GM19023 (cell line): ENCODE measurements around the gene HIC1.

Experiments
- ATAC-seq: cut with Tn5 transposase; IDR thresholded peaks from one replicate; pipeline ENCODE4 v1.9.1; 2021; ENCODE audit warnings: mild to moderate bottlenecking, moderate library complexity; ENCODE audit not compliant: unreplicated experiment

Gene HIC1

GRCh38 chr17:2044263-2044894 lies 10.5 kb upstream of the HIC1 start:
- no peak for ATAC-seq

DNA sequence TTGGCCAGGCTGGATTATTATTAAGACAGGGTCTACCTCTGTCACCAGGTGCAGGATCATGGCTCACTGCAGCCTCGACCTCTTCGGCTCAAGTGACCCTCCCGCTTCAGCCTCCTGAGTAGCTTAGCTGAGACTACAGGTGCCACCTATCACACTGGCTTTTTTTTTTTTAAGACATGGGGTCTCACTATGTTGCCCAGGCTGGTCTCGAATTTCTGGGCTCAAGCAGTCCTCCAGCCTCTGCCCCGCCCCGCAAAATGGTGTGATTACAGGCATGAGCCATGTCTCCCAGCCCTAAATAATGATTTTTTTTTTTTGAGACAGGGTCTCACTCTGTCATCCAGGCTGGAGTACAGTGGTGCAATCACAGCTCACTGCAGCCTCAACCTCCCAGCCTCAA lies 7.3 kb upstream of the HIC1 start:
- ATAC-seq = no peak

GRCh38 chr17:2048805-2049204 lies 6.1 kb upstream of the HIC1 start:
- ATAC-seq = no peak

DNA sequence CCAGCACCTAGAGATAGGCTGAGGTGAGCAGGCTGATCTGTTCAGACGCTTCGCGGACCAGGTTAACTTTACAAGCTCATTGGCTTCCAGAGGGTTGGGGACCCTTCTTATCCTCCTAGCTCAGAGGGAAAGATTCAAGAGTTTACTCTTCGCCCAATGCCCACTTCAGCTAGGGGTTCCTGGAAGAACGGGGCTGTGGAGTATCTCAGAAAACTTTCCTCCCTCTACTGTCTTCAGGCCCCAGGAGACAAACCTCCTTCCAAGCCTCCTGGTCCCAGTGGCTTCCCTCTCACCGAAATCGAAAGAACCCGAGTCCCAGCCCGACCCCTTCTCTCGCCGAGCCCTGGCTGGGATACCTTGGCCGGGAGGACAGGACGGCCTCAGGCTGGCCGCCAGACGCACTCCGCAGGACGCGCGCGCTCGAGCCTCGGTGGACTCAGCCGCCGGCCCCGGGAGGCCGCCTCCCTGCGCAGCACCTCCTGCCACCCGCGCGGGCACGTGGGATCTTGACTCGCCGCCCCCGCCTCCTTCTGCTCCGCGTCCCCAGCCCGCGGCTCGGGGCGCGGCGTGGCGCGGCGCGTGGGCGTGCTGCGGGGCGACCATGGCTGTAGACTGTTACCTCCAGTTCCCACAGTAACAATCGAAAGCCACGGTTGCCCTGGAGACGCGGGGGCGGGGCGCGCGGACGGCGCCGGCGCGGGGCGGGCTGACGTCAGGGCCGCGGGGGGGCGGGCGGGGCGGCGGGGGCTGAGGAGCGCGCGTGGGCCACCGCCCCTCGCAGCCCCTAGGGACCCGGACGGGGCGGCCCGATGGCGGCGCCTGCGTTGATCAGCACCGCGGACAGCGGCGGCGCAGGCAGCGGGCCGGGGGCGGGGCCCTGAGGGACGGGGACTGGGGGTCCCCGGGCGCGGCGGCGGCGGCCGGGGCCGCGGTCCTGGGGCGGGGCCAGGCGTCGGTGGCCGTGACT lies 5.3 kb upstream of the HIC1 start:
- peak; percentile 50 for ATAC-seq

DNA sequence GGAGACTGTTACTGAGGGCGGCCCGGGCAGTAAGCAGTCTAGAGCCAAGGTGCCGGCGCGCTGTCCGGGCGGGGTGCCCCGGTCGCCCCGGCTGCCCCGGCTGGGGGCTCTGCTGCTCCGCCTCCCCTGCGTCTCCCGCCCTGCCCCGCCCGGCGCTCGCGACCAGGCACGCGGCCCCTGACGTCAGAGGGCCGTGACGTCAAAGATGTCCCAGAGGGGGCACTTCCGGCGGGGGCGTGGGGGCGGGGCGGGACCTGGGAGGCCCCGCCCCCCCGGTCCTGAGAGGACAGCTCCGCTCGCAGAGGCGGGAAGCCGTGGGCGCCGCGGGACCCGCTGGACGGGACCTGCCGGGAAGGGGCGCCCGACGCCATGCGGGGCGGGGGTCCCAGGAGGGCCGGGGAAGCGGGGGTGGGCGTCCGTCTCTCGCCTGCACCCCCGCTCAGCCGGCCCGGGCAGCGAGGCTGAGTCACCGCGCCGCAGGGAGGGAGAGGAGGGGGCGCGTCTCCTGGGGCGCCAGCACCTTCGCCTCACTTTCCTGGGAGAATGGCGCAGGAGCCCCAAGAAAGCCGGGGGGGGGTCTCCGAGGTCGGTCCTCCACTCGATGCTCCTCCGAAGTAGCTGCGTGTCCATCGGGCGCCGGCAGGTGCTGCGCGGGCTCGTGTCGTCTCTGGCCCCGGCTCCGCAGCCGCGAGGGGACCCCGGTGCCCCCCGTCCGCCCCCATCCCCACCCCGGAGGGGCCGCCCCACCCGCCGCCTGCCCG lies 4.4 kb upstream of the HIC1 start:
- peak; percentile 22 for ATAC-seq

DNA sequence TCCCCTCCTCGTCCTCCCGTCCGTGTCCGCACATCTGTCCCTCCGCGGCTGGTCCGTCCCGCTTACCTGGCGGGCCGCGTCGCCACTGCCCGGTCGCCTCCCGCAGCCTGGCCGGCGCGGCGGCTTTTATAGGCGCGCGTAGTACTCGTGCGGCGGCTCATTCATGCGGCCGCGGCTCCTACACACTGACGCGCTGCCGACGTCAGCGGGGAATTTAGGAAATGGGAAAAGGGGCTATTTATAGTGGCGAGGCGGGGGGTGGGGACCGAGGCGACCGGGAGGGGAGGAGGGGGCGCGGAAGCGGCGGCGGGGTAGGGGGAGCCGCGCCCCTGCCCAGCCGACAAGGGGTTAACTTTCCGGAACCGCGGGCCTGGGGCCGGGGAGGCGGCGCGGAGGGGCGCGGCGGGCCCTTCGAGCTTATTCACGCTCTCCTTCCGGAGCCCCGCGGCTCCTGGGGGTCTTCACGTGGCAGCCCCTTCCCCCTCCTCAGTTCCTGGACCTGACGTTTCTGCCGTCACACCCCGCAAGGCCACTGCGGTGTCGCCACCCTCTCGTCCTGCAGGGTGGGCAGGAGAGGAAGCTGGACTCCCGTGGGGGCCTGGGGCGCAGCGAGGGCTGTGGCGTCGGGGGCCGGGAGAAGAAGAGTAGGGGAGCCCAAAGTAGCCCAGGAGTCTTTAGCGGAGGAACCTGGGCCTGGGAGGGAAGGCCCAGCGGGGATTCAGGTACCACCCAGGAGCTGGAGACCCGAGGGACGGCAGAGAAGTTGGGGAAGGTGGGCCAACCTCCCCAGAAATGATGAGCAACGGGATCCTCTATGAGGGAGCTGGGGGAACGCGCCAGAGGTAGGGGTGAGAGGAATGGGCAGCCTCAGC lies 3.6 kb upstream of the HIC1 start:
- no peak for ATAC-seq

DNA sequence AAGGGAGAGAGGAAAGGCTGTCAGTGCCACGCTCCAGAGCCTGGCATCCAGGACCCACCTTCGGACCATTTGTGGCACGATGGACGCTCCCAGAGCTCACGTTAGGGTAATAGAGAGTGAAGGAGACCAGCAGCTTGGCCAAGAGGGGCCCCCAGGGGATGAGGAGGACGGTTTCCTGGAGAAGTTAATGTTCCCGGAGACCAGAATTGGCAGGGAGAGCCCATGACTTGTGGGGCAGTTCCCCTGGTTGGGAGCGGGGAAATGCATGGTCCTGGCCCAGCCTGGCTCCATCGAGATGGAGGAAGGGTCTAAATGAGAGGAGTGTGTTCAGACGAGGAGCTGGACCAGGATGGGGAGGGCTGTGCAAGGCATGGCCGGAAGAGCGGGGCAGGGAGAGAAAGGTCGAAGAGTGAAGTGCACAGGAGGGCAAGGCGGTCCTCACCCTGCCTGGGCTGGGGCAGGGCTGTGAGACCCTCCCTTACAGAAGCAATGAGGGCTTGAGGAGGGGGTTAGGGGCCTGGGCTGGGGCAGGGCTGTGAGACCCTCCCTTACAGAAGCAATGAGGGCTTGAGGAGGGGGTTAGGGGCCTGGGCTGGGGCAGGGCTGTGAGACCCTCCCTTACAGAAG lies 2.9 kb upstream of the HIC1 start:
- no peak for ATAC-seq

- ATAC-seq = no peak
Observed at GRCh38 chr17:2053380-2054261, 1.3 kb upstream of the HIC1 start.

DNA sequence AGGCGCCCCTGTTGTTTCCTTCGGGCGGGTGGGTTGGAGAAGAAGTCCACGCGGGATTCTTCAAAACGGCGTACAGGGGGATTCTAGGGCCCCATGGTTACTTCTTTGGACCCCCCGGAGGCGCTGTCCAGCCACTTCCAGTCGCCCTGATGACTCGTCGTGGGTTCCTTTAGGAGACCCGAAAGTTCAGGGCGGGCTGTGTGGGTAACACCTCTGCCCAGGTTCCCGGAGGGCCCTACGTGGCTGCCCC lies 716 bp upstream of the HIC1 start:
- no peak for ATAC-seq

GRCh38 chr17:2055292-2056205 lies 646 bp downstream of the HIC1 start:
- no peak for ATAC-seq

GRCh38 chr17:2056206-2057174 lies 1.6 kb downstream of the HIC1 start:
- ATAC-seq = no peak

DNA sequence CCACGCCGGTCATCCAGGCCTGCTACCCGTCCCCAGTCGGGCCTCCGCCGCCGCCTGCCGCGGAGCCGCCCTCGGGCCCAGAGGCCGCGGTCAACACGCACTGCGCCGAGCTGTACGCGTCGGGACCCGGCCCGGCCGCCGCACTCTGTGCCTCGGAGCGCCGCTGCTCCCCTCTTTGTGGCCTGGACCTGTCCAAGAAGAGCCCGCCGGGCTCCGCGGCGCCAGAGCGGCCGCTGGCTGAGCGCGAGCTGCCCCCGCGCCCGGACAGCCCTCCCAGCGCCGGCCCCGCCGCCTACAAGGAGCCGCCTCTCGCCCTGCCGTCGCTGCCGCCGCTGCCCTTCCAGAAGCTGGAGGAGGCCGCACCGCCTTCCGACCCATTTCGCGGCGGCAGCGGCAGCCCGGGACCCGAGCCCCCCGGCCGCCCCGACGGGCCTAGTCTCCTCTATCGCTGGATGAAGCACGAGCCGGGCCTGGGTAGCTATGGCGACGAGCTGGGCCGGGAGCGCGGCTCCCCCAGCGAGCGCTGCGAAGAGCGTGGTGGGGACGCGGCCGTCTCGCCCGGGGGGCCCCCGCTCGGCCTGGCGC lies 2.4 kb downstream of the HIC1 start:
- no peak for ATAC-seq

DNA sequence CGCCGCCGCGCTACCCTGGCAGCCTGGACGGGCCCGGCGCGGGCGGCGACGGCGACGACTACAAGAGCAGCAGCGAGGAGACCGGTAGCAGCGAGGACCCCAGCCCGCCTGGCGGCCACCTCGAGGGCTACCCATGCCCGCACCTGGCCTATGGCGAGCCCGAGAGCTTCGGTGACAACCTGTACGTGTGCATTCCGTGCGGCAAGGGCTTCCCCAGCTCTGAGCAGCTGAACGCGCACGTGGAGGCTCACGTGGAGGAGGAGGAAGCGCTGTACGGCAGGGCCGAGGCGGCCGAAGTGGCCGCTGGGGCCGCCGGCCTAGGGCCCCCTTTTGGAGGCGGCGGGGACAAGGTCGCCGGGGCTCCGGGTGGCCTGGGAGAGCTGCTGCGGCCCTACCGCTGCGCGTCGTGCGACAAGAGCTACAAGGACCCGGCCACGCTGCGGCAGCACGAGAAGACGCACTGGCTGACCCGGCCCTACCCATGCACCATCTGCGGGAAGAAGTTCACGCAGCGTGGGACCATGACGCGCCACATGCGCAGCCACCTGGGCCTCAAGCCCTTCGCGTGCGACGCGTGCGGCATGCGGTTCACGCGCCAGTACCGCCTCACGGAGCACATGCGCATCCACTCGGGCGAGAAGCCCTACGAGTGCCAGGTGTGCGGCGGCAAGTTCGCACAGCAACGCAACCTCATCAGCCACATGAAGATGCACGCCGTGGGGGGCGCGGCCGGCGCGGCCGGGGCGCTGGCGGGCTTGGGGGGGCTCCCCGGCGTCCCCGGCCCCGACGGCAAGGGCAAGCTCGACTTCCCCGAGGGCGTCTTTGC lies 3.1 kb downstream of the HIC1 start:
- ATAC-seq = no peak

- ATAC-seq = no peak
Observed at GRCh38 chr17:2058586-2059546, 4.0 kb downstream of the HIC1 start.
